PC-3 (cell line): Measurements from ENCODE around the gene CSNK1A1L.

Experiments
- CTCF ChIP-seq: fragments of 300-600 bp; sonication (generic); conservative IDR thresholded peaks from 2 replicates; pipeline ENCODE4 v1.5.1; 2017; ENCODE audit warnings: antibody characterized with exemption, low read depth, mild to moderate bottlenecking, low read length
- EZH2 ChIP-seq: fragments of 300-600 bp; sonication (generic); IDR thresholded peaks from one replicate; pipeline ENCODE4 v1.6.1; 2017; ENCODE audit warnings: antibody characterized with exemption, mild to moderate bottlenecking, low read length; ENCODE audit not compliant: unreplicated experiment

- no peak for TF ChIP-seq CTCF
- no peak for TF ChIP-seq EZH2
Observed at GRCh38 chr13:37149380-37149779, 43.9 kb upstream of the CSNK1A1L start.
